HepG2 (cell line): Measurements from ENCODE around the gene METTL22. TPM values are rescaled to one million over a fixed set of nuclear protein-coding genes. Genes with fewer than 3 reads are reported as not detected.

ENCODE experiments used
- ATAC-seq: fragments of 200-7000 bp; cut with Tn5 transposase; 3 replicates; pipeline ENCODE4 v1.9.1; 2020; ENCODE audit warnings: mild to moderate bottlenecking, moderate library complexity
- BruUV-seq: library from RNA; stranded (reverse); fragments of 400-500 nt; replicated peaks from 2 replicates; lab custom pipeline; 2021; lab: Mats Ljungman, UMichigan
- CTCF ChIA-PET: fragments of 300-600 bp; formaldehyde crosslinking; extraction: SDS; loops from one replicate; lab custom pipeline; 2021; ENCODE audit warnings: low total read pairs, inconsistent platforms, low intra/inter-chr PET ratio; lab: Yijun Ruan, JAX
- POLR2A ChIA-PET: fragments of 350-600 bp; sonication (Branson Sonifier 250); formaldehyde crosslinking; loops from one replicate; lab custom pipeline; 2020; ENCODE audit warnings: antibody characterized with exemption, inconsistent platforms; lab: Yijun Ruan, JAX
- DNase-seq: peaks from one replicate; pipeline ENCODE4 v3.0.0-alpha.2; 2015; ENCODE audit warnings: low spot score
- FAIRE-seq: peaks from 3 replicates; lab custom pipeline; 2011; peaks lifted over from hg19 to GRCh38; lab: Jason Lieb, UNC
- H2AFZ ChIP-seq: one replicate; pipeline ENCODE4 v1.6.1; 2011; ENCODE audit warnings: low read length, inconsistent platforms
- H3K27ac ChIP-seq: fragments of 300-600 bp; 3 replicates; pipeline ENCODE4 v1.8.0; 2011; ENCODE audit warnings: mixed run types, mild to moderate bottlenecking, mixed read lengths, low read length, inconsistent platforms; ENCODE audit not compliant: insufficient read depth; ENCODE audit errors: extremely low read length
- H3K27me3 ChIP-seq, 2 experiments: fragments of 200-600 bp in 1 of 2; 2 replicates in 1 of 2; 3 replicates in 1 of 2; pipeline versions ENCODE4 v1.6.0 to v1.8.0; 2011; ENCODE audit warnings: low read length in 2 of 2, mild to moderate bottlenecking in 2 of 2, moderate library complexity in 2 of 2, inconsistent platforms in 1 of 2; ENCODE audit not compliant: insufficient read depth in 2 of 2, control insufficient read depth in 1 of 2
- H3K36me3 ChIP-seq, 2 experiments: fragments of 200-600 bp in 1 of 2; replicated peaks in 1 of 2; 2 replicates in 1 of 2; 3 replicates in 1 of 2; pipeline versions ENCODE4 v1.5.1 to v1.8.0; 2011; ENCODE audit warnings: low read length in 2 of 2, inconsistent platforms in 1 of 2; ENCODE audit not compliant: insufficient read depth in 2 of 2, control insufficient read depth in 1 of 2
- H3K4me1 ChIP-seq: 2 replicates; pipeline ENCODE4 v1.5.1; 2012; ENCODE audit warnings: low read length, inconsistent platforms; ENCODE audit not compliant: insufficient read depth
- H3K4me2 ChIP-seq: 2 replicates; pipeline ENCODE4 v1.6.0; 2011; ENCODE audit warnings: low read depth, low read length, inconsistent platforms
- H3K4me3 ChIP-seq, 3 experiments: fragments of 200-600 bp in 1 of 3; sonication (generic), shearing (Covaris generic) in 1 of 3; replicated peaks in 1 of 3; 2 replicates each; pipeline ENCODE4 v1.5.1; 2011 to 2016; ENCODE audit warnings: low read length in 3 of 3, inconsistent platforms in 2 of 3, low read depth in 2 of 3, mild to moderate bottlenecking in 2 of 3, control low read depth in 1 of 3, mixed read lengths in 1 of 3; ENCODE audit not compliant: insufficient read depth in 1 of 3
- H3K79me2 ChIP-seq: one replicate; pipeline ENCODE4 v1.6.1; 2011; ENCODE audit warnings: low read length, inconsistent platforms; ENCODE audit not compliant: insufficient read depth
- H3K9ac ChIP-seq: 2 replicates; pipeline ENCODE4 v1.6.0; 2011; ENCODE audit warnings: mild to moderate bottlenecking, low read depth, low read length, inconsistent platforms; ENCODE audit not compliant: insufficient read depth
- H3K9me3 ChIP-seq: 2 replicates; pipeline ENCODE4 v1.5.1; 2012; ENCODE audit warnings: mild to moderate bottlenecking, low read length
- H4K20me1 ChIP-seq: 2 replicates; pipeline ENCODE4 v1.6.0; 2011; ENCODE audit warnings: inconsistent platforms, mild to moderate bottlenecking, low read length, moderate library complexity; ENCODE audit not compliant: insufficient read depth
- ETV5 ChIP-seq: IDR thresholded peaks from 2 replicates; pipeline ENCODE4 v1.6.1; 2018; ENCODE audit warnings: missing biosample characterization, missing genetic modification reagents, inconsistent platforms, borderline replicate concordance
- HOXA3 ChIP-seq: sonication (generic); formaldehyde crosslinking; IDR thresholded peaks from 2 replicates; pipeline ENCODE4 v1.5.0; 2020; ENCODE audit warnings: missing genetic modification reagents
- HOXA5 ChIP-seq: sonication (generic); formaldehyde crosslinking; IDR thresholded peaks from 2 replicates; pipeline ENCODE4 v1.4.0; 2020; ENCODE audit warnings: missing genetic modification reagents
- JUN ChIP-seq: sonication (generic); formaldehyde crosslinking; IDR thresholded peaks from 2 replicates; pipeline ENCODE4 v1.4.0; 2020; ENCODE audit warnings: mild to moderate bottlenecking, missing genetic modification reagents
- MED8 ChIP-seq: sonication (generic); formaldehyde crosslinking; IDR thresholded peaks from 2 replicates; pipeline ENCODE4 v1.8.1; 2023; ENCODE audit warnings: mild to moderate bottlenecking, missing genetic modification reagents; ENCODE audit not compliant: insufficient replicate concordance
- PRMT3 ChIP-seq: sonication (generic); formaldehyde crosslinking; IDR thresholded peaks from 2 replicates; pipeline ENCODE4 v1.8.1; 2022; ENCODE audit warnings: low read depth, mild to moderate bottlenecking, moderate library complexity, missing genetic modification reagents, borderline replicate concordance
- SOX6 ChIP-seq, 2 experiments: fragments of 450-650 bp in 1 of 2; sonication (generic) in 1 of 2; formaldehyde crosslinking in 1 of 2; IDR thresholded peaks; 2 replicates each; pipeline versions ENCODE4 v1.4.0 to v1.6.1; 2017 to 2020; ENCODE audit warnings: antibody characterized with exemption in 1 of 2, mild to moderate bottlenecking in 1 of 2, missing genetic modification reagents in 1 of 2
- SYNCRIP ChIP-seq: fragments of 200-400 bp; formaldehyde crosslinking; IDR thresholded peaks from 2 replicates; pipeline ENCODE4 v1.6.1; 2018; ENCODE audit warnings: mild to moderate bottlenecking, low read depth, low read length; ENCODE audit not compliant: insufficient read depth
- TP53 ChIP-seq: sonication (generic); formaldehyde crosslinking; conservative IDR thresholded peaks from 2 replicates; pipeline ENCODE4 v1.4.0; 2020; ENCODE audit warnings: missing genetic modification reagents
- ZBTB37 ChIP-seq: sonication (generic); formaldehyde crosslinking; IDR thresholded peaks from 2 replicates; pipeline ENCODE4 v1.4.0; 2020; ENCODE audit warnings: mild to moderate bottlenecking, missing genetic modification reagents
- ZNF143 ChIP-seq: sonication (generic); formaldehyde crosslinking; IDR thresholded peaks from 2 replicates; pipeline ENCODE4 v1.4.0; 2020; ENCODE audit warnings: missing genetic modification reagents
- ZNF432 ChIP-seq: sonication (generic); formaldehyde crosslinking; IDR thresholded peaks from 2 replicates; pipeline ENCODE4 v1.5.0; 2020; ENCODE audit warnings: missing genetic modification reagents, mild to moderate bottlenecking, borderline replicate concordance
- ZNF724P ChIP-seq: sonication (generic); formaldehyde crosslinking; IDR thresholded peaks from 2 replicates; pipeline ENCODE4 v1.8.0; 2022; ENCODE audit warnings: missing genetic modification reagents, borderline replicate concordance
- ZNF772 ChIP-seq: sonication (generic); formaldehyde crosslinking; IDR thresholded peaks from 2 replicates; pipeline ENCODE4 v1.5.0; 2020; ENCODE audit warnings: mild to moderate bottlenecking, missing genetic modification reagents
- WGBS: methylation state at CpG from one replicate; pipeline ENCODE4 v1.1.6; 2017; ENCODE audit warnings: low lambda C conversion rate; 5-methylcytosine and 5-hydroxymethylcytosine counted together
- in situ Hi-C: cut with HindIII; loops from 2 replicates; pipeline ENCODE4 v1.10.0; 2017; ENCODE audit warnings: low pct_unique_long_range_greater_than_20kb; ENCODE audit not compliant: extremely low pct_ligation_motif_present
- intact Hi-C: fragments of 100-400 bp; cut with micrococcal nuclease; formaldehyde crosslinking; loops from one replicate; pipeline ENCODE4 v1.10.0; 2022; ENCODE audit not compliant: unreplicated experiment
- polyA plus RNA-seq, 8 experiments: library from polyadenylated mRNA; depleted of rRNA in 3 of 8; stranded (reverse) in 7 of 8; unstranded in 1 of 8; fragments of >200 nt; fragmentation: Illumina TruSeq in 4 of 8; extraction: Trizol in 4 of 8; gene quantifications; 2 replicates each; pipeline versions ENCODE4 v1.2.1 to v1.2.3, GENCODE V29; 2011 to 2016; ENCODE audit warnings: low read depth in 4 of 8, missing spikeins in 1 of 8, mixed read lengths in 1 of 8; ENCODE audit not compliant: insufficient read depth in 1 of 8
- total RNA-seq, 5 experiments: library from RNA; depleted of rRNA; stranded (reverse); fragments of >200 nt; fragmentation: Illumina TruSeq; extraction: Trizol; gene quantifications; 2 replicates each; pipeline ENCODE4 v1.2.3, GENCODE V29; 2016; ENCODE audit warnings: low read depth in 1 of 5
- TF ChIP-seq, protein P1 (sequence below), 2 experiments: IDR thresholded peaks; 2 replicates each; pipeline ENCODE4 v1.6.1; 2011 to 2012; ENCODE audit warnings: low read length in 2 of 2, borderline replicate concordance in 1 of 2, low read depth in 1 of 2, mild to moderate bottlenecking in 1 of 2, moderate library complexity in 1 of 2
- TF ChIP-seq, protein P2 (sequence below): sonication (generic); formaldehyde crosslinking; IDR thresholded peaks from 2 replicates; pipeline ENCODE4 v1.9.0; 2022; ENCODE audit warnings: missing genetic modification reagents, mild to moderate bottlenecking, borderline replicate concordance
- TF ChIP-seq, protein P3 (sequence below): IDR thresholded peaks from 2 replicates; pipeline ENCODE4 v1.6.1; 2016; ENCODE audit warnings: missing compliant biosample characterization, missing genetic modification reagents, borderline replicate concordance

The METTL22 gene
- total and polyA plus RNA-seq, 2 of the 13 experiments (the other 11 are each of a cell fraction or from before 2014, with no cell fraction given), result 36.2 to 94.8 TPM

- in situ Hi-C loops (no loop called here), intact Hi-C loops (no loop called here)
- Histone ChIP-seq H3K4me1 (peaks cover 3% of the 10 kb centered on the region), H3K79me2 (no peaks in the 10 kb centered on the region), H3K36me3 (peaks cover 61 to 79% of the 10 kb centered on the region in 2 experiments), H3K9me3 (no peaks in the 10 kb centered on the region), H3K4me2 (no peak overlapping the region), H3K27me3 (no peaks in the 10 kb centered on the region), H3K9ac (no peak overlapping the region), H3K27ac (no peak overlapping the region), H4K20me1 (no peaks in the 10 kb centered on the region), H2AFZ (no peak overlapping the region), H3K4me3 (no peak overlapping the region)
- WGBS, result 83% methylated on average over 11 of the region's 11 CpGs
- TF ChIP-seq JUN (CRISPR knock-in tag) (no peak), SYNCRIP (no peak), SOX6 (IDR thresholded peaks at IDR 0.05) (no peak), SOX6 (CRISPR knock-in tag; IDR thresholded peaks at IDR 0.05) (no peak), PRMT3 (no peak), ZNF772 (CRISPR knock-in tag) (no peak), ZNF143 (CRISPR knock-in tag) (no peak), TP53 (CRISPR knock-in tag) (no peak), ETV5 (CRISPR knock-in tag) (no peak), ZNF724P (CRISPR knock-in tag) (no peak), HOXA5 (CRISPR knock-in tag) (no peak), HOXA3 (CRISPR knock-in tag) (no peak), ZNF432 (CRISPR knock-in tag) (no peak), MED8 (no peak), ZBTB37 (CRISPR knock-in tag) (no peak)
- TF ChIP-seq, protein P1, sequence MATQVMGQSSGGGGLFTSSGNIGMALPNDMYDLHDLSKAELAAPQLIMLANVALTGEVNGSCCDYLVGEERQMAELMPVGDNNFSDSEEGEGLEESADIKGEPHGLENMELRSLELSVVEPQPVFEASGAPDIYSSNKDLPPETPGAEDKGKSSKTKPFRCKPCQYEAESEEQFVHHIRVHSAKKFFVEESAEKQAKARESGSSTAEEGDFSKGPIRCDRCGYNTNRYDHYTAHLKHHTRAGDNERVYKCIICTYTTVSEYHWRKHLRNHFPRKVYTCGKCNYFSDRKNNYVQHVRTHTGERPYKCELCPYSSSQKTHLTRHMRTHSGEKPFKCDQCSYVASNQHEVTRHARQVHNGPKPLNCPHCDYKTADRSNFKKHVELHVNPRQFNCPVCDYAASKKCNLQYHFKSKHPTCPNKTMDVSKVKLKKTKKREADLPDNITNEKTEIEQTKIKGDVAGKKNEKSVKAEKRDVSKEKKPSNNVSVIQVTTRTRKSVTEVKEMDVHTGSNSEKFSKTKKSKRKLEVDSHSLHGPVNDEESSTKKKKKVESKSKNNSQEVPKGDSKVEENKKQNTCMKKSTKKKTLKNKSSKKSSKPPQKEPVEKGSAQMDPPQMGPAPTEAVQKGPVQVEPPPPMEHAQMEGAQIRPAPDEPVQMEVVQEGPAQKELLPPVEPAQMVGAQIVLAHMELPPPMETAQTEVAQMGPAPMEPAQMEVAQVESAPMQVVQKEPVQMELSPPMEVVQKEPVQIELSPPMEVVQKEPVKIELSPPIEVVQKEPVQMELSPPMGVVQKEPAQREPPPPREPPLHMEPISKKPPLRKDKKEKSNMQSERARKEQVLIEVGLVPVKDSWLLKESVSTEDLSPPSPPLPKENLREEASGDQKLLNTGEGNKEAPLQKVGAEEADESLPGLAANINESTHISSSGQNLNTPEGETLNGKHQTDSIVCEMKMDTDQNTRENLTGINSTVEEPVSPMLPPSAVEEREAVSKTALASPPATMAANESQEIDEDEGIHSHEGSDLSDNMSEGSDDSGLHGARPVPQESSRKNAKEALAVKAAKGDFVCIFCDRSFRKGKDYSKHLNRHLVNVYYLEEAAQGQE (IDR thresholded peaks at IDR 0.05; ENCODE audit: borderline replicate concordance in 1 of 2, low read depth in 1 of 2, low read length in 2 of 2), result no peak
- TF ChIP-seq, protein P2, sequence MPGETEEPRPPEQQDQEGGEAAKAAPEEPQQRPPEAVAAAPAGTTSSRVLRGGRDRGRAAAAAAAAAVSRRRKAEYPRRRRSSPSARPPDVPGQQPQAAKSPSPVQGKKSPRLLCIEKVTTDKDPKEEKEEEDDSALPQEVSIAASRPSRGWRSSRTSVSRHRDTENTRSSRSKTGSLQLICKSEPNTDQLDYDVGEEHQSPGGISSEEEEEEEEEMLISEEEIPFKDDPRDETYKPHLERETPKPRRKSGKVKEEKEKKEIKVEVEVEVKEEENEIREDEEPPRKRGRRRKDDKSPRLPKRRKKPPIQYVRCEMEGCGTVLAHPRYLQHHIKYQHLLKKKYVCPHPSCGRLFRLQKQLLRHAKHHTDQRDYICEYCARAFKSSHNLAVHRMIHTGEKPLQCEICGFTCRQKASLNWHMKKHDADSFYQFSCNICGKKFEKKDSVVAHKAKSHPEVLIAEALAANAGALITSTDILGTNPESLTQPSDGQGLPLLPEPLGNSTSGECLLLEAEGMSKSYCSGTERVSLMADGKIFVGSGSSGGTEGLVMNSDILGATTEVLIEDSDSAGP (CRISPR knock-in tag), result no peak
- TF ChIP-seq, protein P3, sequence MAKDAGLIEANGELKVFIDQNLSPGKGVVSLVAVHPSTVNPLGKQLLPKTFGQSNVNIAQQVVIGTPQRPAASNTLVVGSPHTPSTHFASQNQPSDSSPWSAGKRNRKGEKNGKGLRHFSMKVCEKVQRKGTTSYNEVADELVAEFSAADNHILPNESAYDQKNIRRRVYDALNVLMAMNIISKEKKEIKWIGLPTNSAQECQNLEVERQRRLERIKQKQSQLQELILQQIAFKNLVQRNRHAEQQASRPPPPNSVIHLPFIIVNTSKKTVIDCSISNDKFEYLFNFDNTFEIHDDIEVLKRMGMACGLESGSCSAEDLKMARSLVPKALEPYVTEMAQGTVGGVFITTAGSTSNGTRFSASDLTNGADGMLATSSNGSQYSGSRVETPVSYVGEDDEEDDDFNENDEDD (CRISPR knock-in tag), result no peak
- FAIRE-seq (no peak), ATAC-seq (no peak), DNase-seq (no peak)
- POLR2A ChIA-PET, result no interaction called here
- BruUV-seq, result no TSS peak
- CTCF ChIA-PET, result no interaction called here
Measured at GRCh38 chr16:8645141-8645521, 23.6 kb downstream of the METTL22 start.
